Measurements from ENCODE around the gene UNC5A.

The UNC5A gene

GRCh38 chr5:176810081-176810597 lies at the start of gene UNC5A:
Gene UNC5A (plus strand): TSS chr5:176810559. CDS start chr5:176810751, 192 bp downstream.
- DNase-seq, result no peak

GRCh38 chr5:176761755-176762154 lies 48.6 kb upstream of the UNC5A start:
- DNase-seq, result no peak

GRCh38 chr5:176762489-176762888 lies 47.9 kb upstream of the UNC5A start:
- DNase-seq, result no peak

- DNase-seq, result no peak
These were observed 44.7 kb upstream of the UNC5A start for GRCh38 chr5:176765687-176766086.

GRCh38 chr5:176768174-176768970 lies 42.0 kb upstream of the UNC5A start:
- DNase-seq, result no peak

GRCh38 chr5:176769911-176770310 lies 40.4 kb upstream of the UNC5A start:
- no peak for DNase-seq

GRCh38 chr5:176770431-176770830 lies 39.9 kb upstream of the UNC5A start:
- no peak for DNase-seq

GRCh38 chr5:176771102-176771845 lies 39.1 kb upstream of the UNC5A start:
- no peak for DNase-seq

GRCh38 chr5:176772271-176773210 lies 37.8 kb upstream of the UNC5A start:
- no peak for DNase-seq

- no peak for DNase-seq
These were observed 36.8 kb upstream of the UNC5A start for GRCh38 chr5:176773408-176774035.

- no peak for DNase-seq
These were observed 35.9 kb upstream of the UNC5A start for GRCh38 chr5:176774216-176775171.

GRCh38 chr5:176775409-176775808 lies 35.0 kb upstream of the UNC5A start:
- no peak for DNase-seq

GRCh38 chr5:176776141-176776865 lies 34.1 kb upstream of the UNC5A start:
- no peak for DNase-seq

GRCh38 chr5:176776916-176777315 lies 33.4 kb upstream of the UNC5A start:
- DNase-seq, result no peak

GRCh38 chr5:176778921-176779465 lies 31.4 kb upstream of the UNC5A start:
- no peak for DNase-seq

GRCh38 chr5:176779537-176779936 lies 30.8 kb upstream of the UNC5A start:
- DNase-seq, result no peak

- no peak for DNase-seq
These were observed 29.9 kb upstream of the UNC5A start for GRCh38 chr5:176780176-176781053.

GRCh38 chr5:176781054-176781375 lies 29.3 kb upstream of the UNC5A start:
- DNase-seq, result no peak

All from DMS79 (cell line).